ENCODE results near the gene RALA.

RALA gene, protein sequence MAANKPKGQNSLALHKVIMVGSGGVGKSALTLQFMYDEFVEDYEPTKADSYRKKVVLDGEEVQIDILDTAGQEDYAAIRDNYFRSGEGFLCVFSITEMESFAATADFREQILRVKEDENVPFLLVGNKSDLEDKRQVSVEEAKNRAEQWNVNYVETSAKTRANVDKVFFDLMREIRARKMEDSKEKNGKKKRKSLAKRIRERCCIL

DNA sequence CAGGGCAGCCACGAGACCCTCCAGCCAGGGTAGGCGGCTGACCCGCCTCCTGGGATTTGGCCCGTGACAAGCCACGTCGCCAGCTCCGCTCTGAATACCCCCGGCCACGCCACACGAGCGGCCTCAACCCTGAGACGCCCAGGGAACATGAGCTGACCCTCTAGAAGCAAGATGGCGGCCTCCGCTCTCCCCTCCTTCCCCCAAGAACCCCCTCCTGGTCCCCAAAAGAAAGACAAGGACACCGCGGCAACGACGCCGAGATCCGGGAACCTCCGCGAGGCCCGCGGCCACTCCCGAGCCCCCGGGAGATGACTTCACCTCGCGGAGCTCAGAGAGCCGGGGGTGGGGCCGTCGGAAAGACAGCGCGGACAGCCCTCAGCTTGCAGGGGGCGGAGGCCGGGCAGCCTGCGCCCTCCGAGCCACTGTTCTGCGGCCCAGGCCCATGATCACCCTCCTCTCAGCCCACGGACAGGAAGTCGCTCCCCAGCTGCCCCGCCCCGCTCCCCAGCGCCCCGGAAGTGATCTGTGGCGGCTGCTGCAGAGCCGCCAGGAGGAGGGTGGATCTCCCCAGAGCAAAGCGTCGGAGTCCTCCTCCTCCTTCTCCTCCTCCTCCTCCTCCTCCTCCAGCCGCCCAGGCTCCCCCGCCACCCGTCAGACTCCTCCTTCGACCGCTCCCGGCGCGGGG is at the start of gene RALA:
Gene RALA (plus strand): TSS at position 526 of the 685 bp plus-strand sequence. CDS start 63,096 bp downstream, outside the sequence.
- no peaks in the 10 kb centered on the region for H3K36me3 ChIP-seq (ENCODE audit: insufficient read depth, low read length)
- peak within 1 kb of the TSS; percentile 77 to 93 for H3K4me3 ChIP-seq (ENCODE audit: low read depth in 1 of 2, low read length in 2 of 2)
- H3K27me3 ChIP-seq (ENCODE audit: control insufficient read depth in 1 of 2, insufficient read depth in 2 of 2, low read length in 2 of 2) = no peaks in the 10 kb centered on the region
- H3K9me3 ChIP-seq (ENCODE audit: low read length) = no peaks in the 10 kb centered on the region
- peaks cover 32% of the 10 kb centered on the region for H3K4me1 ChIP-seq (ENCODE audit: insufficient read depth, low read length)
- peak within 1 kb of the TSS; percentile 81 for H3K9ac ChIP-seq (ENCODE audit: low read length)
- peak within 1 kb of the TSS; percentile 71 for H3K27ac ChIP-seq (ENCODE audit: low read depth, low read length)

GRCh38 chr7:39574673-39575349 is 48.6 kb upstream of the RALA start:
- Histone ChIP-seq H3K9ac (ENCODE audit: low read length) (no peak overlapping the region), H3K27me3 (ENCODE audit: control insufficient read depth in 1 of 2, insufficient read depth in 2 of 2, low read length in 2 of 2) (no peaks in the 10 kb centered on the region), H3K4me3 (ENCODE audit: low read depth in 1 of 2, low read length in 2 of 2) (no peak overlapping the region), H3K27ac (ENCODE audit: low read depth, low read length) (no peak overlapping the region), H3K9me3 (ENCODE audit: low read length) (no peaks in the 10 kb centered on the region), H3K4me1 (ENCODE audit: insufficient read depth, low read length) (no peaks in the 10 kb centered on the region), H3K36me3 (ENCODE audit: insufficient read depth, low read length) (peaks cover 22% of the 10 kb centered on the region)

GRCh38 chr7:39577229-39577874 is 46.0 kb upstream of the RALA start:
- Histone ChIP-seq H3K27me3 (ENCODE audit: control insufficient read depth in 1 of 2, insufficient read depth in 2 of 2, low read length in 2 of 2) (no peaks in the 10 kb centered on the region), H3K4me1 (ENCODE audit: insufficient read depth, low read length) (no peaks in the 10 kb centered on the region), H3K27ac (ENCODE audit: low read depth, low read length) (no peak overlapping the region), H3K4me3 (ENCODE audit: low read depth in 1 of 2, low read length in 2 of 2) (no peak overlapping the region), H3K9ac (ENCODE audit: low read length) (no peak overlapping the region), H3K36me3 (ENCODE audit: insufficient read depth, low read length) (peaks cover 14% of the 10 kb centered on the region), H3K9me3 (ENCODE audit: low read length) (no peaks in the 10 kb centered on the region)

DNA sequence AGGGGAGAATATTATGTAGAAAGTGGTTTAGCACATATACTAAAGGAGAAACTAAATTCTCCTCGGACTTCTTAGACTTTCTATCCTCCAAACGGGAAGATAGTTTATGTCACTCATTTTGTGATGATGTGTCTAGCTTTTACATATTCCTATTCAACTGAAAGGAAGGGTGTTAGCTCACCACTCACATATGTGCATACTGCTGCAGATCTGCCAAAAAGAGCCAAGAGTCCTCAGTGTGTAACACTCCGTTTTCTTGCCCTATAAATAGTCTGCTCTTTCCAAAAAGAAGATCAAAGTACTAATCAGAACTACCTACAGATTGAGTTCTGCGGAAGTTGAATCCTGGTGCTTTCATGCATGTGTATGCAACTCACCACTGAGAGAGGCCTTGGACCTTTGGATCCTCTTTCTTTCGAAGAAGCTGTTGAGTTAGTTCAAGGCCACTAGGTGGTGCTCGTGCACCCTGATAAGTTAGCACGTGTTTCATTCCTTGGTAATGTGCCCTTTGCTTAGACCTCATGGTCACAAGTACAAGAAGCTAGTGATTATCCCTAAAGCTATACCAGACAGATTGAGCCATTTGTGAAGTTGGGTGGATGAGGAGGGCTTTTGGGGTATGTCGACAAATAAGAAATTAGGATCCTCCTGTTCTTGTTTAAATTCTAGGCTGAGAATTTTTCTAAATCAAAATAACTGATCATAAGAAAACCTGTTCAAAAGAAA is 43.1 kb upstream of the RALA start:
- H3K36me3 ChIP-seq (ENCODE audit: insufficient read depth, low read length) = peaks cover 10% of the 10 kb centered on the region
- H3K4me3 ChIP-seq (ENCODE audit: low read depth in 1 of 2, low read length in 2 of 2) = no peak overlapping the region
- H3K4me1 ChIP-seq (ENCODE audit: insufficient read depth, low read length) = no peaks in the 10 kb centered on the region
- H3K9me3 ChIP-seq (ENCODE audit: low read length) = no peaks in the 10 kb centered on the region
- no peak overlapping the region for H3K9ac ChIP-seq (ENCODE audit: low read length)
- no peaks in the 10 kb centered on the region for H3K27me3 ChIP-seq (ENCODE audit: control insufficient read depth in 1 of 2, insufficient read depth in 2 of 2, low read length in 2 of 2)
- H3K27ac ChIP-seq (ENCODE audit: low read depth, low read length) = no peak overlapping the region

- Histone ChIP-seq H3K9me3 (ENCODE audit: low read length) (no peaks in the 10 kb centered on the region), H3K9ac (ENCODE audit: low read length) (no peak overlapping the region)
Measured at GRCh38 chr7:39582536-39582935, 40.8 kb upstream of the RALA start.

GRCh38 chr7:39583539-39583938 is 39.8 kb upstream of the RALA start:
- Histone ChIP-seq H3K9me3 (ENCODE audit: low read length) (no peaks in the 10 kb centered on the region), H3K9ac (ENCODE audit: low read length) (no peak overlapping the region), H3K27me3 (ENCODE audit: control insufficient read depth in 1 of 2, insufficient read depth in 2 of 2, low read length in 2 of 2) (no peaks in the 10 kb centered on the region), H3K36me3 (ENCODE audit: insufficient read depth, low read length) (peaks cover 4% of the 10 kb centered on the region), H3K27ac (ENCODE audit: low read depth, low read length) (no peak overlapping the region), H3K4me1 (ENCODE audit: insufficient read depth, low read length) (no peaks in the 10 kb centered on the region), H3K4me3 (ENCODE audit: low read depth in 1 of 2, low read length in 2 of 2) (no peak overlapping the region)

More at GRCh38 chr7:39582536-39582935, 40.8 kb upstream of the RALA start:
- no peak overlapping the region for H3K4me3 ChIP-seq (ENCODE audit: low read depth in 1 of 2, low read length in 2 of 2)
- H3K27me3 ChIP-seq (ENCODE audit: control insufficient read depth in 1 of 2, insufficient read depth in 2 of 2, low read length in 2 of 2) = no peaks in the 10 kb centered on the region
- H3K4me1 ChIP-seq (ENCODE audit: insufficient read depth, low read length) = no peaks in the 10 kb centered on the region
- H3K36me3 ChIP-seq (ENCODE audit: insufficient read depth, low read length) = peaks cover 4% of the 10 kb centered on the region
- no peak overlapping the region for H3K27ac ChIP-seq (ENCODE audit: low read depth, low read length)

GRCh38 chr7:39587393-39587792 is 36.0 kb upstream of the RALA start:
- Histone ChIP-seq H3K36me3 (ENCODE audit: insufficient read depth, low read length) (no peaks in the 10 kb centered on the region), H3K27me3 (ENCODE audit: control insufficient read depth in 1 of 2, insufficient read depth in 2 of 2, low read length in 2 of 2) (no peaks in the 10 kb centered on the region), H3K4me1 (ENCODE audit: insufficient read depth, low read length) (no peaks in the 10 kb centered on the region), H3K9ac (ENCODE audit: low read length) (no peak overlapping the region), H3K27ac (ENCODE audit: low read depth, low read length) (no peak overlapping the region), H3K9me3 (ENCODE audit: low read length) (no peaks in the 10 kb centered on the region), H3K4me3 (ENCODE audit: low read depth in 1 of 2, low read length in 2 of 2) (no peak overlapping the region)

- no peaks in the 10 kb centered on the region for H3K9me3 ChIP-seq (ENCODE audit: low read length)
- no peaks in the 10 kb centered on the region for H3K27me3 ChIP-seq (ENCODE audit: control insufficient read depth in 1 of 2, insufficient read depth in 2 of 2, low read length in 2 of 2)
- no peaks in the 10 kb centered on the region for H3K4me1 ChIP-seq (ENCODE audit: insufficient read depth, low read length)
- no peak overlapping the region for H3K9ac ChIP-seq (ENCODE audit: low read length)
- H3K27ac ChIP-seq (ENCODE audit: low read depth, low read length) = no peak overlapping the region
- no peak overlapping the region for H3K4me3 ChIP-seq (ENCODE audit: low read depth in 1 of 2, low read length in 2 of 2)
- H3K36me3 ChIP-seq (ENCODE audit: insufficient read depth, low read length) = no peaks in the 10 kb centered on the region
Measured at GRCh38 chr7:39588416-39588815, 35.0 kb upstream of the RALA start.

GRCh38 chr7:39589323-39590111 is 33.9 kb upstream of the RALA start:
- no peak overlapping the region for H3K27ac ChIP-seq (ENCODE audit: low read depth, low read length)
- H3K36me3 ChIP-seq (ENCODE audit: insufficient read depth, low read length) = no peaks in the 10 kb centered on the region
- H3K4me3 ChIP-seq (ENCODE audit: low read depth in 1 of 2, low read length in 2 of 2) = no peak overlapping the region

GRCh38 chr7:39592586-39592985 is 30.8 kb upstream of the RALA start:
- Histone ChIP-seq H3K27ac (ENCODE audit: low read depth, low read length) (no peak overlapping the region), H3K4me3 (ENCODE audit: low read depth in 1 of 2, low read length in 2 of 2) (no peak overlapping the region), H3K27me3 (ENCODE audit: control insufficient read depth in 1 of 2, insufficient read depth in 2 of 2, low read length in 2 of 2) (no peaks in the 10 kb centered on the region), H3K4me1 (ENCODE audit: insufficient read depth, low read length) (no peaks in the 10 kb centered on the region), H3K36me3 (ENCODE audit: insufficient read depth, low read length) (no peaks in the 10 kb centered on the region), H3K9ac (ENCODE audit: low read length) (no peak overlapping the region), H3K9me3 (ENCODE audit: low read length) (no peaks in the 10 kb centered on the region)

More at GRCh38 chr7:39589323-39590111, 33.9 kb upstream of the RALA start:
- Histone ChIP-seq H3K9me3 (ENCODE audit: low read length) (no peaks in the 10 kb centered on the region), H3K4me1 (ENCODE audit: insufficient read depth, low read length) (no peaks in the 10 kb centered on the region), H3K27me3 (ENCODE audit: control insufficient read depth in 1 of 2, insufficient read depth in 2 of 2, low read length in 2 of 2) (no peaks in the 10 kb centered on the region), H3K9ac (ENCODE audit: low read length) (no peak overlapping the region)
